Activated gamma-delta T cell treated with anti-CD3 and anti-CD28 coated beads, Interleukin-2, amount 50 U/mL, for 16 hours (primary cell): ENCODE measurements around the gene TMEM72.

Experiments used
- DNase-seq: peaks from one replicate; pipeline ENCODE4 v3.0.0-alpha.2; 2020; ENCODE audit warnings: low read depth

The TMEM72 gene

DNA sequence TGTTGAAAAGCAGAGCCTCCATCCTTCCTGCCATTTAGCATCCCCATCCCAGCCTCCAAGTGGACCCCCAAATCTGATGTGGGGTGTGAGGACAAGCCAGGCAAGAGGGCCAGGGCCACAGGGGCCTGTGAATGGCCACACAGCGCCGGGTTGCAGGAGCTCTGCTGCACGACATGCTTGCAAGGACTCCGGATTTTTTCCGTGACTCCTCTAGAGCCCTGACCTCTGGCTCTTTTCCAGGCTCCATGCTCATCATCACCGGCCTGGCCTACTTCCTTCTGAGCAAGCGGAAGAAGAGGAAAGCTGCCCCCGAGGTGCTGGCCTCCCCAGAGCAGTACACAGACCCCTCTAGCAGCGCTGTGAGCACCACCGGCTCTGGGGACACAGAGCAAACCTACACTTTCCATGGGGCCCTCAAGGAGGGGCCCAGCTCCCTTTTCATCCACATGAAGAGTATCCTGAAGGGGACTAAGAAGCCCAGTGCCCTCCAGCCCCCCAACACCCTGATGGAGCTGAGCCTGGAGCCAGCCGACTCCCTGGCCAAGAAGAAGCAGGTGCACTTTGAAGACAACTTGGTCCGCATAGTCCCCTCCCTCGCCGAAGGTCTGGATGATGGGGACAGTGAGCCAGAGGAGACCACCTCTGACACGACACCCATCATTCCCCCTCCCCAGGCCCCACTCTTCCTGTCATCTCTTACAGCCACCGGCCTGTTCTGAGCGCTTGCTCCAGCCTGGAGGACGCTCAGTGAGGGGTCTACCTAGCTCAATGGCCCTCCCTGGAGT is 23.5 kb downstream of the TMEM72 start:
- no peak for DNase-seq

DNA sequence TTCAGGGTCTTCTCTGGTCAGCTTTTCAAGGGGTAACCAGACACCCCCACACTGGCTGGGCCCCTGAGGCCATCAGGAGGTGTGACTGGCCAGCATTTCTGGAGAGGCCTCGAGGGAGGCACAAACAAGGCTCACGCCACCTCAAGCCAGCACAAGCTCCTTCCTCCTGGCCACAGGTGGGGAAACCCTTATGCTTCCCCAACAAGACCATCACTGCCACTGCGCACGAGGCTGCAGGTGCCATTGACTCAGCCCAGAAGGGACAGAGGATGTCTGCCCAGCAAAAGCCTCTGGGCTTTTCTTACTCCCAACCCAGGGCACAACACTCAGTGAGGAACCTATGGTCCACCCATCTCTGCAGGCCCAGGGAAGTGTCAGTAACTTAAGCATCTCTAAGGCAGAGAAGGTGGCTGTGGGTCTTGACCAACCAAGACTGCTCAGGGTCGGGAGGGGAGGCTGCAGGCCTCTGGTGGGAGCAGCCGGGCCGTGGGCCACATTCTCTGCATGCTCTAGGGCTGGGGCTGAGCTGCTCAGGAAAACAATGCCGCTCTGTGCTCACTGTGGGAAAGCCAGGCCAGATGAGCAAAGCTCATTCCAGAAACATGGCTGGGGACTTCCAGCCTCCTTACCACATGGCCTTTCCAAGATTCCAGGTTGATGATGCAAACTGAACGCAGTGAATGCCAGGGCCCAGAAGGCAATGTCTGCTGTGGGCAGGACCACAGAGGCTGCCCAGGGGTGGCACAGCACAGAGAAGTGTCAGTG is 24.2 kb downstream of the TMEM72 start:
- DNase-seq = no peak

- DNase-seq = no peak
Observed at GRCh38 chr10:44935966-44936295, 24.8 kb downstream of the TMEM72 start.

DNA sequence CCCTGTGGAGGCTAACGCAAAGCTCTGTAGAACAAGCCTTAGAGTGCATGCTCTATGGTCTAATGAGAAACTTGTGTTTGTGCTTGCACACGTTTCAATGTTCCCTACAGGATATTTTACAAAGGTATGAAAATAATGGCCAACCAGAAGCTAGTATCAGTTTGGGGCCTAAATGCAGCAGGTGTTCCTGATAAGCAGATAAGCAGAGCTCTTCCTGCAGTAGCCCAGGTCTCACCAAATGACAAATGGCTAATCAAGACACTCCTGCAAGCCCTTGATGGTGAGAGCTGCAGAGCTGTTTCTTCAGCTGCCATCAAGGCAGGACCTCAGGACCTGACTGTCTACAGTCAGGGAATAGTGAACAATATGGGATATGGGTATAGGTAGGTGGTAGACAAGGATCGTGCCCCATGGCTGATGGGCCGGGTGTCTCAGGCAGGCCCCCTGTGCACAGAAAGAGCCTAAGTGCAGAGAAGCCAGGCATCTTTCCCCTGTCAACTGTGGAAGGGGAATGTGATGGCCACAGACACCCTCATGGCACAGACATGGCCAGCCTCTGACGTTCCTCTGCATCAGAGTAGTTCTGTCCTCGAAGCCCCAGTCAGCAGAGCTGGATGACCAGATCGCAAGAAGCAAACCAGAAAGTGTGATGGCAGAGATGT is 25.3 kb downstream of the TMEM72 start:
- DNase-seq = no peak

- DNase-seq = no peak
Observed at GRCh38 chr10:44937196-44938005, 26.3 kb downstream of the TMEM72 start.

DNA sequence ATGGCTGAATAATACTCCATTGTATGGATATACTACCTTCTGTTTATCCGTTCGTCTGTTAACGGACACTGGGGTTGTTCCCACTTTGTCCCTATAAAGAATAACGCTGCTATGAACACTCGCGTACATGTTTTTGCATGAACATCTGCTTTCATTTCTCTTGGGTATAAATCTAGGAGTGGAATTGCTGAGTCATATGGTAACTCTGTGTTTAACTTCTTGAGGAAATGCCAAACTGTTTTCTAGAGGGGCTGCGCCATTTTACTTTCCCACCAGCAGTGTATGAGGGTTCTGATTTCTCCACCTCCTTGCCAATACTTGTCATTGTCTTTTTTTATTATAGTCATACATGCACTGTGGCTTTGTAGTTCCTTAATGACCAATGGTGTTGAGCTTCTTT is 27.8 kb downstream of the TMEM72 start:
- no peak for DNase-seq

- DNase-seq = no peak
Observed at GRCh38 chr10:44939691-44940401, 28.7 kb downstream of the TMEM72 start.

GRCh38 chr10:44944354-44944753 is 33.2 kb downstream of the TMEM72 start:
- no peak for DNase-seq

- no peak for DNase-seq
Observed at GRCh38 chr10:44946205-44946604, 35.1 kb downstream of the TMEM72 start.

- no peak for DNase-seq
Observed at GRCh38 chr10:44947371-44948152, 36.4 kb downstream of the TMEM72 start.

- no peak for DNase-seq
Observed at GRCh38 chr10:44948642-44949041, 37.5 kb downstream of the TMEM72 start.

DNA sequence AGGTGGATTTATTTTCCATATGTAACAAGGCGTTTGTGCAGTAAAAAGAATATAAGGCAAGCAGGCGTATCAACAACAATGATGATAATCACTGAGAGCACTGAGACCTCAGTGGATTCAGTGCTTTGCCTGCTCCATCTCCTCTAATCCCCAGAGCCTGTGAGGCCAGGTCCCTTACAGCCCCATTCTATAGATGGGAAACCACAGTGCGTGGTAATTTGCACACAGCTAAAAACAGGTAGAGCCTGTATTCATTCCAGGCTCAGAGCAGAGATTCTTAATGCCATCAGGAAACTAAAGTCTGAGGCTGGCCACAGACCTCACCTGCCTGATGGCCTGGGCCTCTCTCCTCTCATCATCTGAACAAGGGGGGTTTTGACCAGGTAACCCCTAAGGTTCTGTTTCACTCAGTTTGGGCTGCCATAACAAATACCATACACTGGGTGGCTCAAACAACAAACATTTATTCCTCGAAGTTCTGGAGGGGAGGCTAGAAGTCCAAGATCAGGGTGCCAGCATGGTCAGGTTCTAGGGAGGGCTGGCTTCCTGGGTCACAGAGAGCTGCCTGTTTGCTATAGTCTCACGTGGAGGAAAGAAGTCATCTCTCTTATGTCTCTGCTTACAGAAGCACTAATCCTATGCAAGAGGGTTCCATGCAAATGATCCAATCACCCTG is 38.1 kb downstream of the TMEM72 start:
- no peak for DNase-seq

DNA sequence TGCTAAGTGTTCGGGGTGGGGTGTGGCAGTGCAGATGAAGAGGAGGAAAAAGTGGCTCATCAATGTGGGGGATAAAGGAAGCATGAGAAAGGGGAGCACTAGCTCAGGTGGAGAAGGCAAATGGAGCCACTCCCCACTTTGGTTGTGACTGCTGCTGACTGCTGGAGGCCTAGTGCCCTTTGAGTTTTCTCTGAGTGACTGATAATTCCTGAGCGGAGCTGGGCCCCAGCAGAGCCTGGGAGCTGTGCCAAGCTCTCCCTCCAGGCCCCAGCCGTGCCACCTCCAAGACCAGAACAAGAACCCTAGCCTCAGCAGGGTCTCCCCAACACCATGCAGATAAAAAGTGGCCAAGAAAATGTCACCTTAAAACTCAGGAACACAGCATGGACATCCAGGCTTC is 38.8 kb downstream of the TMEM72 start:
- DNase-seq = no peak

- DNase-seq = no peak
Observed at GRCh38 chr10:44950326-44951225, 39.4 kb downstream of the TMEM72 start.

GRCh38 chr10:44951576-44952226 is 40.6 kb downstream of the TMEM72 start:
- DNase-seq = no peak

GRCh38 chr10:44952779-44953231 is 41.7 kb downstream of the TMEM72 start:
- DNase-seq = no peak

DNA sequence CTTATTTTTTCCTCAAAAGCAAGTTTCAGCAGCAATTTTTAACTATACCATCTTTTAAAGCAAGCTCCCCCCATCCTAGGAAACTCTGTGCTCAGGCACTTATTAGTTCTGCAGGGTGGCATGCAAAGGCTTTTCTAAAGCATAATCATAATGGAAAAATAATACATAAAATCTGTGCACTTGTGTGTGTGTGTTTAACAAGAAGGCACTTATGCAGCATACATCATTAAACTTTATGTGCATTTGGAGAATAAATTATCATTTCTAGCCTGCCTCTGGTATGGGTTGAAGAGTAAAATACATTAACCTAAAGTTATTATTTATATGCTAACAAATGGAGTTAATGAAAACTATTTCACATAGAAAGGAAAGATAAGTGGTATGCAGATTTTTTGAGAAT is 42.9 kb downstream of the TMEM72 start:
- DNase-seq = no peak

- DNase-seq = no peak
Observed at GRCh38 chr10:44954962-44955361, 43.8 kb downstream of the TMEM72 start.
